Measurements from ENCODE around the gene MAMDC2.

The MAMDC2 gene

DNA sequence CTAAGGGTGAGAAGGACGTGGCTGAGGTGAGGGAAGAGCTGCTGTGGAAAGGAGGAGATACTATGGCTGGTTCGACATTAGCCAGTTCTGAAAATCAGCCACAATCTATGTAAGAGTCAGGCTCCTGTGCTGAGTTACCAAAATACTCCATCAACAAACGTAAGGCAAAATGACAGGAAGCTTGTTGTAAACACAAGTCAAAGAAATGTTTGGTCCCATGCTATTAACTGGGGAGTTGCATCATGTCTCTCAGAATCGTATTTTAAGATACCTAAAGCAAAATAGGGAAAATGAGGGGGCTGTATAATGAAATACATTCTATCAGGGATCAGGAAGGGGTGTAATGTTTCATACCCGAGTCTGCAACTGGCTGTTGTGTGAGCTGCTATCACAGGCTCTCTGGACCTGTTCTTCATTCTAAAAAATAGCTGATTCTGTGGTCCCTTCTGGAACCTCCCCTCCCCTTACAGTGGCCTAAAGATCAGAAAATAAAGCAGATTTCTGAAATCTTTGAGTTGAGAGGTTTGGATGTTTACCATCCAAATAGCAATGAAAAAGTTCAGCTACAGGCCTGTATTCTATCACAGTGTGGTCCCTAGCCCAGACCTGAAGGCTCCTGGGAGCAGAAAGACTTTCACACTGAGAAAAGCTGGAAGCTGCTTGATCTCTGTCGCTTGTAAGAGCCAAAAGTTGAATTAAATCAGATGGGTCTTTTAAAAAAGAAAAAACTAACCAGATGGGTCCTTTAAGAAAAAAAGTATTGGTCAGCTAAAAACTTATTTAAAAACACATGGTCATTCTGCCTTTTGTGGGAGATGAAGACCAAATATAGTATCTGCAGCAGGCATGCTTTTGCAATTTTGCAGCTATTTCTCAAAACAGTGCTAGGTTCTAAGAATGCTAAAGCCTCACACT is 117.3 kb downstream of the MAMDC2 start:
- H3K4me3 ChIP-seq (ENCODE audit: low read depth, low read length), result no peak overlapping the region
- TF ChIP-seq, protein P1, sequence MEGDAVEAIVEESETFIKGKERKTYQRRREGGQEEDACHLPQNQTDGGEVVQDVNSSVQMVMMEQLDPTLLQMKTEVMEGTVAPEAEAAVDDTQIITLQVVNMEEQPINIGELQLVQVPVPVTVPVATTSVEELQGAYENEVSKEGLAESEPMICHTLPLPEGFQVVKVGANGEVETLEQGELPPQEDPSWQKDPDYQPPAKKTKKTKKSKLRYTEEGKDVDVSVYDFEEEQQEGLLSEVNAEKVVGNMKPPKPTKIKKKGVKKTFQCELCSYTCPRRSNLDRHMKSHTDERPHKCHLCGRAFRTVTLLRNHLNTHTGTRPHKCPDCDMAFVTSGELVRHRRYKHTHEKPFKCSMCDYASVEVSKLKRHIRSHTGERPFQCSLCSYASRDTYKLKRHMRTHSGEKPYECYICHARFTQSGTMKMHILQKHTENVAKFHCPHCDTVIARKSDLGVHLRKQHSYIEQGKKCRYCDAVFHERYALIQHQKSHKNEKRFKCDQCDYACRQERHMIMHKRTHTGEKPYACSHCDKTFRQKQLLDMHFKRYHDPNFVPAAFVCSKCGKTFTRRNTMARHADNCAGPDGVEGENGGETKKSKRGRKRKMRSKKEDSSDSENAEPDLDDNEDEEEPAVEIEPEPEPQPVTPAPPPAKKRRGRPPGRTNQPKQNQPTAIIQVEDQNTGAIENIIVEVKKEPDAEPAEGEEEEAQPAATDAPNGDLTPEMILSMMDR (IDR thresholded peaks at IDR 0.05; ENCODE audit: insufficient read depth, low read length, missing control alignments), result no peak
- ChIA-PET POLR2A (interaction anchor here (0.6 kb wide), 2 partner anchors 43 to 298 kb away, joined by 3 read pairs; no protein-coding TSS in a partner anchor), CTCF (interaction anchor here (1.0 to 2.1 kb wide), 7 partner anchors 8 to 191 kb away, joined by 3 to 12 read pairs (median 3); no protein-coding TSS in a partner anchor)
- DNase-seq (ENCODE audit: low read depth, low spot score), result no peak

DNA sequence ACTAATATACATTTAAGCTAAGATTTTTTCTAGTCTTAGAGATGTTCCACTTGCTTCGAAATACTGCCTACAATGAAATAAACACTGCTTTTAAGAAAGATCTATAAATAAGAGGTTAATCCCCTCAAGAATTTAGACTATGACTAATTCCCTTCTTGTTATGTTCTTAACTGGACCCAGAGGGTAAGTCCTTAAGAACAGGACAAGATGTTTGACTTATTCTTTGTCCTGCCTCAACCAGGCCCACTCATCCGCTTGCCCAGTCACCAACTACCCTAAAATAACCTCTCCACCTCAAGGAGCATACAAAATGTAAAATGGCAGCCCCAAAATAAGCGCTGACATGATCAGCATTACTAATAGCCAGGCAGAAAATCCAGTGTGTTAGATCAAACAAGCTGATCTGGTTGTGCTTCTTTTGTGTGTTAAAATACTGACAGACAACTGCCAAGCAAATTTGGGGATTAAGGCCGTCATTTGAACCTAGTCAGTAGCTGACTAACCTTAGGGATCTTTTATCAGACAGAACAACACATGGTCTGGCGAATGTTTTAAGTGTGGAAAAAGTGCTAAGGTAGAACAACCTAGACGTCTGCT is 121.5 kb downstream of the MAMDC2 start:
- POLR2A ChIA-PET, result no interaction called here
- CTCF ChIA-PET, result interaction anchor here (1.0 kb wide), 1 partner anchor 9 kb away, joined by 3 read pairs; no protein-coding TSS in a partner anchor
- H3K4me3 ChIP-seq (ENCODE audit: low read depth, low read length), result no peak overlapping the region
- no peak for DNase-seq (ENCODE audit: low read depth, low spot score)
- TF ChIP-seq, protein P1 (IDR thresholded peaks at IDR 0.05; ENCODE audit: insufficient read depth, low read length, missing control alignments), result no peak

DNA sequence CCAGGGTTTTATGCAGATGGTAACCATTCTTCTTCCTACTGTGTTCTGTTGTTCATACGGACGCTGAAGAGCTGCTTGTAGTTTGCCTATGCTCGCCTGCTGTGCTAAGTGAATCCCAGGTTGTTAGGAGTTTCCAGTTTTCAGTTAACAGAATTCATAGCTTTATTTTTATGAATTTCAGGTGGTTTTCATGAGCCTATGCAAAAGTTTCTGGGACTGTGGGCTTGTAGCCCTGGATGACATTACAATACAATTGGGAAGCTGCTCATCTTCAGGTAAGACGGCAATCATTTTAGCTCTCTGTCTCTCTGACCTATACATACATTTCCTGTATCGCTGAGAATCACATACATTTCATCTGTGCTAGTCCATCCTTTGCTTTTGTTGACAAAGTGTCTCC is 124.9 kb downstream of the MAMDC2 start:
- POLR2A ChIA-PET, result no interaction called here
- H3K4me3 ChIP-seq (ENCODE audit: low read depth, low read length), result no peak overlapping the region
- DNase-seq (ENCODE audit: low read depth, low spot score), result no peak
- CTCF ChIA-PET, result interaction anchor here (1.3 kb wide), 1 partner anchor 8 kb away, joined by 3 read pairs; no protein-coding TSS in a partner anchor
- TF ChIP-seq, protein P1 (IDR thresholded peaks at IDR 0.05; ENCODE audit: insufficient read depth, low read length, missing control alignments), result no peak

DNA sequence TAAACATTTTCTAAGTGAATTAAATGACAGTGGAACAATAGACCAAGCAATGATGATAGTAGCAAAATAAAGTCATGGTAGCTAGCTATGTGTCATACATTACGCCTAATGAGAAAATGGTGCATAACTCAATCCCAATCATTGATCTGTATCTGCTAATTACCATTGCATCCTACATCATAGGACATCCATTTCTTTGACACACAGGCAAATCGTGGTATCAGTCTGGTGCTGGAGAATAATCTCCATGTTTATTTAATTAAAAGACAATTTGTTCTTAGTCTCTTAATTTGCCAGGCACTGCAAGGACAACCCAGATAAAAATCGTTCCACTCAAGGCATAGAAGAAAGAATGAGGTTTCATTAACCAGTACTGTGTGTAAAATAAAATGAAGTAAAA is 125.6 kb downstream of the MAMDC2 start:
- TF ChIP-seq, protein P1 (IDR thresholded peaks at IDR 0.05; ENCODE audit: insufficient read depth, low read length, missing control alignments), result no peak
- DNase-seq (ENCODE audit: low read depth, low spot score), result no peak
- CTCF ChIA-PET, result interaction anchor here (1.3 to 1.6 kb wide), 2 partner anchors 9 to 12 kb away, joined by 3 to 4 read pairs; no protein-coding TSS in a partner anchor
- H3K4me3 ChIP-seq (ENCODE audit: low read depth, low read length), result no peak overlapping the region
- POLR2A ChIA-PET, result no interaction called here

DNA sequence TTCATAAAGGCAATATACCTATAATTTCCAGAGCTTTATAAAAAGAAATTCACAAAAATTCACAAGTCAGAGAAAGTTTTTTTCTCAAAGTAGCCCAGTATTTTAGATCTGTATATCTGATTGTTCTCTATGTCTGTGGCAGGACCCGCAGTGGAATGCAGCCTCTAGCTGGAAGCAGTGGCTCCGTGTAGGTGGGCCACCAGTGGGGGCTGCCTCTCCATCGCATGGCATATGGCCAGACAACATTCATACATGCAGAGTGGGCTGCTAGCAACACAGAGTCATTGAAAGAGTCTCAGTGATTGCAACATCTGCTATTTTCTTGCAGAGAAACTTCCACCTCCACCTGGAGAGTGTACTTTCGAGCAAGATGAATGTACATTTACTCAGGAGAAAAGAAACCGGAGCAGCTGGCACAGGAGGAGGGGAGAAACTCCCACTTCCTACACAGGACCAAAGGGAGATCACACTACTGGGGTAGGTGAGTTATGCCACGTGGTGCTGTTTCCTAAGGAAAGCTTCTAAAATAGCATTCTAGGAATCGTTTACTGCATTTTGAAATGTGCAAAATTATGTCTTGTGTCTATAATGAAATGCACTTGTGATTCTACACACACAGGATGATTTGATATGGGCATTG is 126.6 kb downstream of the MAMDC2 start:
- POLR2A ChIA-PET, result no interaction called here

More for the DNA sequence above, 126.6 kb downstream of the MAMDC2 start:
- H3K4me3 ChIP-seq (ENCODE audit: low read depth, low read length), result no peak overlapping the region
- TF ChIP-seq, protein P1 (IDR thresholded peaks at IDR 0.05; ENCODE audit: insufficient read depth, low read length, missing control alignments), result no peak
- no peak for DNase-seq (ENCODE audit: low read depth, low spot score)
- CTCF ChIA-PET, result interaction anchor here (1.6 kb wide), 1 partner anchor 14 kb away, joined by 4 read pairs; no protein-coding TSS in a partner anchor

All from AG04449 (cell line).